BLaER1 treated with 17β-estradiol and CSF1 and Interleukin-3, amounts not matched to agents 10 nM and 100 nM (cell line): Measurements from ENCODE around the gene CSTF2T.

Experiments used
- H3K27ac ChIP-seq, 11 experiments: shearing (Covaris generic); formaldehyde crosslinking; 2 replicates each; pipeline ENCODE4 v1.8.1; 2022
- H3K27me3 ChIP-seq, 11 experiments: shearing (Covaris generic); formaldehyde crosslinking; 2 replicates each; pipeline ENCODE4 v1.8.1; 2022
- H3K36me3 ChIP-seq, 11 experiments: shearing (Covaris generic); formaldehyde crosslinking; 2 replicates each; pipeline ENCODE4 v1.8.1; 2022
- H3K4me1 ChIP-seq, 10 experiments: shearing (Covaris generic); formaldehyde crosslinking; 2 replicates each; pipeline ENCODE4 v1.8.1; 2022
- H3K4me2 ChIP-seq, 11 experiments: shearing (Covaris generic); formaldehyde crosslinking; 2 replicates each; pipeline ENCODE4 v1.8.1; 2022
- H3K4me3 ChIP-seq, 10 experiments: shearing (Covaris generic); formaldehyde crosslinking; 2 replicates each; pipeline ENCODE4 v1.8.1; 2022
- H3K9ac ChIP-seq, 11 experiments: shearing (Covaris generic); formaldehyde crosslinking; 2 replicates each; pipeline ENCODE4 v1.8.1; 2022
- H3K9me3 ChIP-seq, 11 experiments: shearing (Covaris generic); formaldehyde crosslinking; replicated peaks in 1 of 11; 2 replicates each; pipeline ENCODE4 v1.8.1; 2022
- H4K20me1 ChIP-seq, 11 experiments: shearing (Covaris generic); formaldehyde crosslinking; 2 replicates each; pipeline ENCODE4 v1.8.1; 2022
- Cebpa-rat ChIP-seq, 11 experiments: shearing (Covaris generic); IDR thresholded peaks; 2 replicates each; pipeline ENCODE4 v1.8.1; 2022

Gene CSTF2T, protein sequence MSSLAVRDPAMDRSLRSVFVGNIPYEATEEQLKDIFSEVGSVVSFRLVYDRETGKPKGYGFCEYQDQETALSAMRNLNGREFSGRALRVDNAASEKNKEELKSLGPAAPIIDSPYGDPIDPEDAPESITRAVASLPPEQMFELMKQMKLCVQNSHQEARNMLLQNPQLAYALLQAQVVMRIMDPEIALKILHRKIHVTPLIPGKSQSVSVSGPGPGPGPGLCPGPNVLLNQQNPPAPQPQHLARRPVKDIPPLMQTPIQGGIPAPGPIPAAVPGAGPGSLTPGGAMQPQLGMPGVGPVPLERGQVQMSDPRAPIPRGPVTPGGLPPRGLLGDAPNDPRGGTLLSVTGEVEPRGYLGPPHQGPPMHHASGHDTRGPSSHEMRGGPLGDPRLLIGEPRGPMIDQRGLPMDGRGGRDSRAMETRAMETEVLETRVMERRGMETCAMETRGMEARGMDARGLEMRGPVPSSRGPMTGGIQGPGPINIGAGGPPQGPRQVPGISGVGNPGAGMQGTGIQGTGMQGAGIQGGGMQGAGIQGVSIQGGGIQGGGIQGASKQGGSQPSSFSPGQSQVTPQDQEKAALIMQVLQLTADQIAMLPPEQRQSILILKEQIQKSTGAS

DNA sequence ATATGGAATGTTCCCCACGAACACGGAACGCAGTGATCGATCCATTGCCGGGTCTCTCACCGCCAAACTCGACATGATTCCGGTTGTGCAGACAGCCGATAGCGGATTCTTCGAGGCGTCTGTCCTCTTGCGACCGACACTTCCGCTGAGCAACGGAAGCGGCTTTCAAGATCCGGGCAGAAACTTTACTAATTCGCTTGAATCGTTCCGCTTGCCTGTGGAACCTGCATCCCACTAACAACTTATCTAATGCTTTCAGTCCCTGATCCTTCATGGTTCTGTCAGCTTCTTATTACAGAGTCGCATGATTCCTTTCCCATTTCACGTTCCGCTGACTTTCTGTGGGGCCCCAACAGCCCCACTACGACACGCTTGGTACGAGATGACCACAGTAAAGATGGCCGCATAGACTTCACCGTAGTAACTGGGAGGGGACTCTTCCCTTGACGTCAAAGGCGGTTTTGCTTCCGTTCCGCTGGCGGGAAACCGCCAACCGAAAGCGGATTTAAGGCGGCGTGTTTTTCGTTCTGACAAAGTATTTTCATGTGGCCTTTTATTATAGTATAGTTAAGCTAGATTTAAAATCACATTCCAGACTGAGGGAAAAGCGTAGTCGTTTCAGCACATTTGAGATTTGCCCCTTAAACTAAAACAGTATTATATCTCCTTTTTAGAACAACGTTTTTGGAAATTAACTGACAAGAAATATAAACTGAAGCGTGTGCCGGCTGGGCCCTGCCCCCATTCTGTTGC lies at the start of gene CSTF2T:
Gene CSTF2T (minus strand): TSS at position 121 of the 753 bp plus-strand sequence. CDS start 46 bp downstream, at position 75.
- Histone ChIP-seq H3K9me3 (peaks cover 0 to 19% (median 0%) of the 10 kb centered on the region in 11 experiments; a peak in 5 of 22 replicates), H3K9ac (peak within 1 kb of the TSS; percentile 81 to 97 (median 94)), H3K4me3 (peak within 1 kb of the TSS; percentile 74 to 98 (median 85)), H3K27me3 (no peaks in the 10 kb centered on the region), H4K20me1 (peaks cover 14 to 40% (median 38%) of the 10 kb centered on the region in 11 experiments; a peak in 20 of 22 replicates), H3K36me3 (peaks cover 16 to 41% (median 30%) of the 10 kb centered on the region in 11 experiments; a peak in 20 of 22 replicates), H3K4me2 (peak within 1 kb of the TSS; percentile 95 to 100 (median 98)), H3K4me1 (peaks cover 27 to 44% (median 33%) of the 10 kb centered on the region in 10 experiments), H3K27ac (peak within 1 kb of the TSS; percentile 95 to 99 (median 97))
- no peak for TF ChIP-seq Cebpa-rat (IDR thresholded peaks at IDR 0.05)

DNA sequence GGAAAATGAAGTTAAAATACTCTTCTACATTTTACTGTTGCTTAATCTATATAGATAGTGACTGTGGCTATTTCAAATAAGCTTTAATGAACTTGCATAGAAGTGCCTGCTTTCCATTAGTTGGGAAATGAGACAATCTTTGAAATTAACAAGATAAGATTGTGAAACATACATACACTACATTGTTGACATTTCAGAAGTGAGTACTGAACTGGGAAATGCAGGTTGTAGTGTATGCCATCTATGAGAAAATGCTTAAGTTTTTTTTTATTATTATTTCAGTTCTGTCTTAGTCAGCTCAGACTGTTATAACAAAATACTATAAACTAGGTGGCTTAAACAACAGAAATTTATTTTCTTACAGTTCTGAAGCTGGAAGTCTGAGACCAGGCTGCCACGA lies 49.6 kb upstream of the CSTF2T start:
- Histone ChIP-seq H3K4me3 (no peak overlapping the region), H3K9ac (no peak overlapping the region), H3K4me1 (peaks cover 0 to 7% (median 0%) of the 10 kb centered on the region in 10 experiments; a peak in 7 of 20 replicates), H3K36me3 (no peaks in the 10 kb centered on the region), H3K27ac (no peak overlapping the region), H3K27me3 (no peaks in the 10 kb centered on the region), H4K20me1 (no peaks in the 10 kb centered on the region), H3K4me2 (no peak overlapping the region), H3K9me3 (no peaks in the 10 kb centered on the region)
- TF ChIP-seq Cebpa-rat (IDR thresholded peaks at IDR 0.05): no peak

DNA sequence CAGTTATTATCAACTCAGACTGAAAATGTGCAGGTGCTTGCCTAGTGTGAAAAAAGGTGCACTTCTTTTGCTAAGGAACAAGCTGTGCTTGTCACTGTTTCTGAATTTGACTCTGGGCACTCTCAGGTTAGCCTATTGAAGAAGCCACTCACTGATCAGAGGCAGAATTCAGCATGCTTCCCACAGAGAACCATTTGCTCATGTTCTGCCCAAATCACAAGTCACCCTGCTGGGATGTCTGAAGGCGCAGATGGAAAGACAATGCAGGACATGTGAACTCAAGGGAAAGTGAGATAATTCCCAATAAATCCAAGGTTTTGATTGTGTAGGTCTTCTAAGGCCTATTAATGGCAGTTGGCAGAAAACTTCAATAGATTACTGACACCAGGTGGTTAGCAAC lies 47.8 kb upstream of the CSTF2T start:
- Histone ChIP-seq H3K4me2 (no peak overlapping the region), H3K9me3 (no peaks in the 10 kb centered on the region), H3K4me1 (peaks cover 0 to 20% (median 10%) of the 10 kb centered on the region in 10 experiments; a peak in 16 of 20 replicates), H3K36me3 (no peaks in the 10 kb centered on the region), H3K4me3 (no peak overlapping the region), H3K27me3 (no peaks in the 10 kb centered on the region), H3K9ac (no peak overlapping the region), H3K27ac (no peak overlapping the region), H4K20me1 (no peaks in the 10 kb centered on the region)
- TF ChIP-seq Cebpa-rat (IDR thresholded peaks at IDR 0.05): no peak

DNA sequence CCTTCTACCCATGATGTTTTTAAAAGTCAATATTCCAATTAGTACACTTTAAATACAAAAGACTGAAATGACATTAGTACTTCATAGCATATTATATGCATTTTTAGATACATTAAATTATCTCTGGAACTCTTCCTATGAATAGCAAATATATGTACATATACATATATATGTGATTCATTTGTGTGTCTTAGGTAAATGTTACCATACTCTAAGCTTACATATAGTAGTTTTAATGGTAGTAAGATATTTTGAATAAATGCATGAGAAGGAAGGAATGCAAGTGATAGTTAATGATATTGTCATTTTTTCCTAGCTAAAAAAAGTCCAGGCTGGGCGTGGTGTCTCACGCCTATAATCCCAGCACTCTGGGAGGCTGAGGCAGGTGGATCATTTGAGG lies 46.0 kb upstream of the CSTF2T start:
- Histone ChIP-seq H3K4me2 (no peak overlapping the region), H3K36me3 (no peaks in the 10 kb centered on the region), H3K27me3 (no peaks in the 10 kb centered on the region), H4K20me1 (no peaks in the 10 kb centered on the region), H3K4me3 (no peak overlapping the region), H3K9ac (no peak overlapping the region), H3K27ac (no peak overlapping the region), H3K4me1 (peaks cover 0 to 21% (median 10%) of the 10 kb centered on the region in 10 experiments; a peak in 16 of 20 replicates), H3K9me3 (no peaks in the 10 kb centered on the region)
- TF ChIP-seq Cebpa-rat (IDR thresholded peaks at IDR 0.05): no peak

DNA sequence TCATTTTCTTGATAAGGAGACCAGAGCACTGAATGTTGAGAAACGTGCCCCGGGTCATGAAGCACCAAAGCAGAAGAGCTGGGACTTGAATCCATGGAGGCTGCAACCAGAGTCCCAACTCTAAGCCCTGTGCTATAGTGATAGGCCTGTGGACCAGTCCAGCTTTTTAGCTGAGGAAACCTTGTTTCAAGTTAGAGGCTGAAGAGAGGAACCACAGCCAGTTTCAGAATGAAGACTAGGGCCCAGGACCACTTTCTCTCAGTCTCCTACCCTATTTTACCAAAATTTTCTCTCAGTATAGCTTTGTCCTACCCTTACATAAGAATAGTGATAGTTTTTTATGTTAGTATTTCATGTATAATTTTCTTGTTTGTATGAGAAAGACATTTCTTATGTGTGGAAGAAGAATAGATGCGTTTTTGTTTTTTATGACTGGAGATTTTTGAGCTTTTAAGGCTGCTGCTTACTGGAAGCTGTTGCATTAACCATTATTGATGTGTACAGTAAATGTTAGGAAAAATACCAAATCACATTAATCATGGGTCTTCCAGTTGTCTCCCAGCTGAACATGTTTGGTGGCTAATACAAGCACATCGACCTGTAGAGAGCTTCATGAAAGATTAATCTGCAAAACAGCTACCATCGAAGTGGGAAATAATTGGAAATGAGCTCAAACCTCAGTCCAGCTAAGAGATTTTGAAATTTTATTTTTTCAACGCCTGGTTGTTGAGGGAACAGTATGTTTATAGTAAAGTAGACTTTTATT lies 45.0 kb upstream of the CSTF2T start:
- H3K27ac ChIP-seq: no peak overlapping the region
- H3K9me3 ChIP-seq: no peaks in the 10 kb centered on the region
- no peak overlapping the region for H3K4me3 ChIP-seq
- H4K20me1 ChIP-seq: no peaks in the 10 kb centered on the region
- no peaks in the 10 kb centered on the region for H3K36me3 ChIP-seq
- H3K27me3 ChIP-seq: no peaks in the 10 kb centered on the region
- TF ChIP-seq Cebpa-rat (IDR thresholded peaks at IDR 0.05): no peak
- H3K4me2 ChIP-seq: peak overlapping the region in 3 of 11 experiments; percentile 11 to 48 (median 26); a peak in 4 of 22 replicates
- H3K4me1 ChIP-seq: peaks cover 0 to 21% (median 10%) of the 10 kb centered on the region in 10 experiments; a peak in 16 of 20 replicates
- H3K9ac ChIP-seq: no peak overlapping the region

DNA sequence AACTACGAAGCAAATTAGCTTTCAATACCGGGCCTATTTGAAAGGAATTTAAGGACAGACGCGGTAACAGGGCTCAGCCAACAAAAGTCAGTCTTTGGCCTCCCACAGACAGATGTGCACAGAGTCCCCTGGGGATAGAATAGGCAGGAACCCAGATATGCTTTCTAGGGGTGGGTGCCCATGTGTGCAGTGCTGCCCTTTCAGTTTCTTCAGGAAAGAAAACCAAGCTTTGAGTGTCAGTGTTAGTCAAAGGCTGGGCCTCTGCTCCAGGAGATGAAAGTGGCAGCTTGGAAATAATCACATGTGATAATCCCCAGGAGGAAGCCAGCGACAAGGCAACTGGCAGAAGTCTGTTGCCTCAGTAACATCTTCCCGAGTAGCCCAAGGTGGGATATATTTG lies 43.8 kb upstream of the CSTF2T start:
- peak overlapping the region in 1 of 11 experiments; percentile 25; a peak in 1 of 22 replicates for H3K27ac ChIP-seq
- H3K9me3 ChIP-seq: no peaks in the 10 kb centered on the region
- H4K20me1 ChIP-seq: no peaks in the 10 kb centered on the region
- H3K9ac ChIP-seq: 0 out of 22 replicates have a peak overlapping the region, but pooled peaks of 1 of the 11 experiments have one; percentile 10
- H3K4me2 ChIP-seq: peak overlapping the region; percentile 14 to 75 (median 66)
- peaks cover 0 to 21% (median 10%) of the 10 kb centered on the region in 10 experiments; a peak in 16 of 20 replicates for H3K4me1 ChIP-seq
- no peaks in the 10 kb centered on the region for H3K27me3 ChIP-seq
- peak overlapping the region in 1 of 10 experiments; percentile 6; a peak in 1 of 20 replicates for H3K4me3 ChIP-seq
- no peak for TF ChIP-seq Cebpa-rat (IDR thresholded peaks at IDR 0.05)
- no peaks in the 10 kb centered on the region for H3K36me3 ChIP-seq

DNA sequence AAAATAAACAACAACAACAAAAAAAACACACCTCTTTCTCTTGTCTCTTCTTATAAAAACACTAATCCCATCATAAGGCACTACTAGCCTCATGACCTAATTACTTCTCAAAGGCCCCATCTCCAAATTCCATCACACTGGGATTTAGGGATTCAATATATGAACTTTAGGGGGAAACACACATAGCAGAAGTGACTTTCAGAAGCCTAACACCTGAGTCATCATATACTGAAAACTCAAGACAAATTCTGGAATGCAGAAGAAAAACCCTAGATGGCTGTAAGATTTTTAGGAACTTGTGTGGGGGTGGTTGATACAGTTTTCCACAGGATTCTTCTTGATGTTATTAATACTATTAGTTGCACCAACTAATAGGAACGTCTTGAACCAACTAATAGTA lies 33.7 kb upstream of the CSTF2T start:
- TF ChIP-seq Cebpa-rat (IDR thresholded peaks at IDR 0.05): no peak
- no peak overlapping the region for H3K9ac ChIP-seq
- H3K4me3 ChIP-seq: no peak overlapping the region
- no peak overlapping the region for H3K27ac ChIP-seq
- H4K20me1 ChIP-seq: no peaks in the 10 kb centered on the region
- no peak overlapping the region for H3K4me2 ChIP-seq
- no peaks in the 10 kb centered on the region for H3K9me3 ChIP-seq
- H3K4me1 ChIP-seq: no peaks in the 10 kb centered on the region
- H3K27me3 ChIP-seq: no peaks in the 10 kb centered on the region
- H3K36me3 ChIP-seq: no peaks in the 10 kb centered on the region

DNA sequence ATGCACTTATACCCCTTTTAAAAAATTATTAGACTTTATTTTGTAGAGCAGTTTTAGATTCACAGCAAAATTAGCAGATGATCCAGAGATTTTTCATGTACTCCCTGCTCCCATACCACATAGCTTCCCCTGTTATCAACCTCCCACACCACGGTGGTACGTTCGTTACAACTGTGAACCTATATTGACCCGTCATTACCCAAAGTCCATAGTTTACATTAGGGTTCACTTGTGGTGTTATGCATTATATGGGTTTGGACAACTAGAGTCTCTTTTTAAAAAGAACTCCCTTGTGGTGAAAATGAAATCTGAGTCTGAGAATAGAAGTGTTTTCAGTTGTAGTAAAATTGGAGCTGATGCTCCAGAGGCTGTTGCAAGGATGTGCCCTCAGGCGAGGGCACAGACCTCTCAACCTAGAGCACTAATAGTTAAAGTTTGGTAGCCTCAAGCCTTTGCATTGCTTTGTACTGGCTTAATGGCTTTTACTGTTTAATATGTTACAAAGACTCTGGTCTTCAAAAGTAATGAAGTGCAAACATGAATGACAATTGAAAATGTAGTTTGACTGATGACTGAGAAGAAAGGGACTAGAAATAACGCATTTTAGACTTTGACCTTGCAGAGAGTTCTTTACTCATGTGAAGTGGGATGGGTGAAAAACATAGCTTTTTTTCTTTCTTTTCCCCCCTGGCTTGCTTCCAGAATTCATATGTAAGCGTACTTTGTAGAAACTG lies 30.6 kb upstream of the CSTF2T start:
- Histone ChIP-seq H3K4me3 (no peak overlapping the region), H3K9ac (no peak overlapping the region), H4K20me1 (no peaks in the 10 kb centered on the region), H3K27ac (no peak overlapping the region), H3K4me1 (no peaks in the 10 kb centered on the region), H3K27me3 (no peaks in the 10 kb centered on the region), H3K9me3 (no peaks in the 10 kb centered on the region), H3K36me3 (no peaks in the 10 kb centered on the region), H3K4me2 (no peak overlapping the region)
- TF ChIP-seq Cebpa-rat (IDR thresholded peaks at IDR 0.05): no peak
